ENCODE data around the gene TTLL5. TPM values are rescaled to one million over a fixed set of nuclear protein-coding genes. Genes with fewer than 3 reads are reported as not detected.

TTLL5 gene
- total RNA-seq, 1 donor from 2014 or later, result 37.9 TPM

GRCh38 chr14:75944607-75945241 is 283.7 kb downstream of the TTLL5 start:
- ChIA-PET CTCF (no interaction called here), POLR2A (no interaction called here)
- no peak overlapping the region for H3K27ac Mint-ChIP-seq
- ATAC-seq (ENCODE audit: low read depth), result no peak
- no peaks in the 10 kb centered on the region for H3K9me3 Mint-ChIP-seq
- peaks cover 2% of the 10 kb centered on the region for H3K36me3 Mint-ChIP-seq (ENCODE audit: low read depth)
- no peak for TF ChIP-seq CTCF (IDR thresholded peaks at IDR 0.05)
- no peaks in the 10 kb centered on the region for H3K27me3 Mint-ChIP-seq
- DNase-seq, result no peak
- no peaks in the 10 kb centered on the region for H3K4me1 Mint-ChIP-seq
- no peak overlapping the region for H3K4me3 Mint-ChIP-seq
- intact Hi-C loops (cut with micrococcal nuclease), result no loop called here

GRCh38 chr14:75946785-75947184 is 285.7 kb downstream of the TTLL5 start:
- no peaks in the 10 kb centered on the region for H3K9me3 Mint-ChIP-seq
- ChIA-PET POLR2A (no interaction called here), CTCF (interaction anchor here (0.8 kb wide), 1 partner anchor 41 kb away, joined by 3 read pairs; no protein-coding TSS in a partner anchor)
- H3K4me3 Mint-ChIP-seq, result no peak overlapping the region
- intact Hi-C loops (cut with micrococcal nuclease), result no loop called here
- no peak for ATAC-seq (ENCODE audit: low read depth)
- H3K36me3 Mint-ChIP-seq (ENCODE audit: low read depth), result peaks cover 2% of the 10 kb centered on the region
- no peak for TF ChIP-seq CTCF (IDR thresholded peaks at IDR 0.05)
- no peak for DNase-seq
- no peaks in the 10 kb centered on the region for H3K27me3 Mint-ChIP-seq
- no peaks in the 10 kb centered on the region for H3K4me1 Mint-ChIP-seq
- H3K27ac Mint-ChIP-seq, result no peak overlapping the region

- H3K9me3 Mint-ChIP-seq, result peaks cover 2% of the 10 kb centered on the region
- ChIA-PET POLR2A (no interaction called here), CTCF (no interaction called here)
- no peaks in the 10 kb centered on the region for H3K27me3 Mint-ChIP-seq
- ATAC-seq (ENCODE audit: low read depth), result no peak
- H3K4me1 Mint-ChIP-seq, result peaks cover under 1% of the 10 kb centered on the region
- no peaks in the 10 kb centered on the region for H3K36me3 Mint-ChIP-seq (ENCODE audit: low read depth)
- TF ChIP-seq CTCF (IDR thresholded peaks at IDR 0.05), result no peak
- DNase-seq, result no peak
- intact Hi-C loops (cut with micrococcal nuclease), result no loop called here
- no peak overlapping the region for H3K4me3 Mint-ChIP-seq
- no peak overlapping the region for H3K27ac Mint-ChIP-seq
Measured at GRCh38 chr14:75952489-75952888, 291.4 kb downstream of the TTLL5 start.

GRCh38 chr14:75959031-75959430 is 298.0 kb downstream of the TTLL5 start:
- no peak for ATAC-seq (ENCODE audit: low read depth)
- no peaks in the 10 kb centered on the region for H3K27me3 Mint-ChIP-seq
- peaks cover 51% of the 10 kb centered on the region for H3K4me1 Mint-ChIP-seq
- peaks cover 2% of the 10 kb centered on the region for H3K36me3 Mint-ChIP-seq (ENCODE audit: low read depth)
- POLR2A ChIA-PET, result interaction anchor here (0.5 to 1.6 kb wide), 3 partner anchors 18 to 1923 kb away, joined by 4 read pairs; no protein-coding TSS in a partner anchor
- intact Hi-C loops (cut with micrococcal nuclease), result no loop called here
- peak overlapping the region; percentile 91 for H3K27ac Mint-ChIP-seq
- DNase-seq, result no peak
- TF ChIP-seq CTCF (IDR thresholded peaks at IDR 0.05), result no peak
- H3K4me3 Mint-ChIP-seq, result no peak overlapping the region
- no peaks in the 10 kb centered on the region for H3K9me3 Mint-ChIP-seq
- CTCF ChIA-PET, result interaction anchor here (2.2 to 4.0 kb wide), 3 partner anchors 20 to 52 kb away, joined by 17 to 27 read pairs (median 23); partner anchors contain the start of gene TGFB3

- no peak for TF ChIP-seq CTCF (IDR thresholded peaks at IDR 0.05)
- CTCF ChIA-PET, result interaction anchor here (0.9 to 4.0 kb wide), 5 partner anchors 16 to 251 kb away, joined by 3 to 27 read pairs (median 17); partner anchors contain the start of gene TGFB3
- intact Hi-C loops (cut with micrococcal nuclease), result loop anchor here (1.0 kb wide), 2 partner anchors 18 to 22 kb away; no protein-coding TSS in a partner anchor
- peak overlapping the region; percentile 70 for H3K4me3 Mint-ChIP-seq
- no peaks in the 10 kb centered on the region for H3K27me3 Mint-ChIP-seq
- peak; percentile 93 for ATAC-seq (ENCODE audit: low read depth)
- H3K9me3 Mint-ChIP-seq, result no peaks in the 10 kb centered on the region
- H3K4me1 Mint-ChIP-seq, result peaks cover 51% of the 10 kb centered on the region
- peaks cover 4% of the 10 kb centered on the region for H3K36me3 Mint-ChIP-seq (ENCODE audit: low read depth)
- no peak for DNase-seq
- POLR2A ChIA-PET, result interaction anchor here (0.9 to 1.6 kb wide), 3 partner anchors 16 to 22 kb away, joined by 4 to 5 read pairs (median 4); partner anchors contain the start of gene TGFB3
- peak overlapping the region; percentile 91 for H3K27ac Mint-ChIP-seq
Measured at GRCh38 chr14:75960231-75960630, 299.2 kb downstream of the TTLL5 start.

All from activated B cell treated with CpG ODN at 0.5 μM for 24 hours (primary cell).